ENCODE measurements around the gene HOXA3.

The HOXA3 gene

GRCh38 chr7:27154369-27154768, 2.0 kb upstream of the HOXA3 start:
- TF ChIP-seq MYC (IDR thresholded peaks at IDR 0.05; ENCODE audit: low read depth, low read length) (no peak), POLR2A (IDR thresholded peaks at IDR 0.05; ENCODE audit: extremely low read depth, insufficient read length) (no peak), CTCF (IDR thresholded peaks at IDR 0.05; ENCODE audit: low read depth, low read length) (no peak), MAX (IDR thresholded peaks at IDR 0.05; ENCODE audit: low read depth, low read length) (no peak)
- no peak for DNase-seq (ENCODE audit: low read depth)
- no peak overlapping the region for H3K4me3 ChIP-seq (ENCODE audit: low read depth, low read length)

- no peak for DNase-seq (ENCODE audit: low read depth)
- H3K4me3 ChIP-seq (ENCODE audit: low read depth, low read length) = no peak overlapping the region
- no peak for TF ChIP-seq MYC (IDR thresholded peaks at IDR 0.05; ENCODE audit: low read depth, low read length)
- no peak for TF ChIP-seq CTCF (IDR thresholded peaks at IDR 0.05; ENCODE audit: low read depth, low read length)
- TF ChIP-seq MAX (IDR thresholded peaks at IDR 0.05; ENCODE audit: low read depth, low read length) = no peak
- TF ChIP-seq POLR2A (IDR thresholded peaks at IDR 0.05; ENCODE audit: extremely low read depth, insufficient read length) = no peak
These were observed 1.1 kb upstream of the HOXA3 start for GRCh38 chr7:27153526-27153925.

- no peak overlapping the region for H3K4me3 ChIP-seq (ENCODE audit: low read depth, low read length)
- TF ChIP-seq MYC (IDR thresholded peaks at IDR 0.05; ENCODE audit: low read depth, low read length) (no peak), MAX (IDR thresholded peaks at IDR 0.05; ENCODE audit: low read depth, low read length) (no peak), CTCF (IDR thresholded peaks at IDR 0.05; ENCODE audit: low read depth, low read length) (no peak), POLR2A (IDR thresholded peaks at IDR 0.05; ENCODE audit: extremely low read depth, insufficient read length) (no peak)
These were observed 546 bp upstream of the HOXA3 start for GRCh38 chr7:27152816-27153442.

GRCh38 chr7:27151341-27151930, 947 bp downstream of the HOXA3 start:
- TF ChIP-seq CTCF (IDR thresholded peaks at IDR 0.05; ENCODE audit: low read depth, low read length) = peak; percentile 19
- no peak for TF ChIP-seq MAX (IDR thresholded peaks at IDR 0.05; ENCODE audit: low read depth, low read length)
- no peak for DNase-seq (ENCODE audit: low read depth)
- peak overlapping the region; percentile 68 for H3K4me3 ChIP-seq (ENCODE audit: low read depth, low read length)

More at GRCh38 chr7:27152816-27153442, 546 bp upstream of the HOXA3 start:
- no peak for DNase-seq (ENCODE audit: low read depth)

- TF ChIP-seq CTCF (IDR thresholded peaks at IDR 0.05; ENCODE audit: low read depth, low read length) (peak; percentile 93), MAX (IDR thresholded peaks at IDR 0.05; ENCODE audit: low read depth, low read length) (peak; percentile 33), POLR2A (IDR thresholded peaks at IDR 0.05; ENCODE audit: extremely low read depth, insufficient read length) (peak; percentile 29), MYC (IDR thresholded peaks at IDR 0.05; ENCODE audit: low read depth, low read length) (peak; percentile 50; the same call in 1 of the 2 replicates)
- DNase-seq (ENCODE audit: low read depth) = peak; percentile 90
- peak overlapping the region; percentile 68 for H3K4me3 ChIP-seq (ENCODE audit: low read depth, low read length)
These were observed 1.6 kb downstream of the HOXA3 start for GRCh38 chr7:27150568-27151340.

Measured in NB4 (cell line).